NCI-H446 (cell line): ENCODE data around the gene SCO1.
"Not testable (repeated sequence)": the region's sequence is repeated elsewhere in the genome, so short reads cannot be mapped to it uniquely, and the experiment has no call there.

Experiments used
- DNase-seq, 2 experiments: peaks; one replicate each; lab custom pipeline; 2025; lab: John Stamatoyannopoulos, UW

SCO1 gene

DNA sequence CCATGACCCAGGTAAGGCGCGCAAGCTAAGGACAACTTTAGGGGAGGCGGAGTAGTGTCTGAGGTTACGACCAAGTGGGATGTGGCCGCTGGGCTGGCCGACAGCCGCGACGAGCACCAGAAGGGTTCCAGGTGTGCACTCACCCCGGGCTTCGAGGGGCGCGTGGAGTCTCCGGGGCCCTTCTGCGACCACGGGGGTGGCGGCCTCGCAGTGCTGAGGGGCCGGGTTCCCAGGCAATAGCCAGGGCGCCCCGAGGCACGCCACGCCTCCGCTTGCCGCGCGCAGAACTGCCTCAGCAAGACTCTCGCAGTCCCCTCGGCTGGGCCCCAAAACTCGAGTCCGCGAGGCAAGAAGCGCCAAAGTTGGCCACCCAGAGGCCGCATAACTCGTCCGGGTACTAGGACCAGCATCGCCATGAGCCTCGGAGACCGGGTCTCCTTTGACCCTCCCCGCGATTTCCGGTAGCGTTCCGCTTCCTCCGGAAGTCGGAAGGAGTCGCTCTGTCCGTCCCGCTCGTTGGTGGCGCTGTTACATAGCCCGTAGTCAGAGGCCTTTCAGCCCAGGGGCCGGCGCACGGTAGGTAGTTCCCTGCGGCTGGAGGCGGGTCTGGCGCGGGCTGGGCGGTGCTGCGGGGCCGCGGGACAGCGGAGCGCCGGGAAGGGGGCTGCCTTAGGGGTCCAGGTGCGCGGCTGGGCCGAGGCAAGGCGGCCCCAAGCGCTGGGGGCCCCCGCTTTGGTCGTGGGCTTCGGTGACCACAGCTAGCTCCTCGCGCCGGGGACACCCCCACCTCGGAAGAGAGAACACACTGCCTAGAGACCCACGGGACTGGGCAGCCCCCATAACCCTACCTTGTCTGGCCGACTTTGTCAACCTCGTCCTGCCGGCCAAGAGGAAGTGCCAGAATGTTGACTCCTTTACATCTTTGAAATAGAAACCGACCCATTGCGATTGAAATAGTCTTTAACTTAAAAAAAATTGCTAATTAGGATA lies at the start of gene SCO1, which contains the start of gene ADPRM:
SCO1 (minus strand) TSS at position 442 of the 990 bp plus-strand sequence; CDS start at position 416, 26 bp downstream.
ADPRM (plus strand) TSS at position 503 of the 990 bp plus-strand sequence. CDS start 7,333 bp downstream, outside the sequence.
- peak; percentile 73 to 79 for DNase-seq

GRCh38 chr17:10745231-10745630 lies 47.9 kb upstream of the SCO1 start:
- DNase-seq, result no peak

DNA sequence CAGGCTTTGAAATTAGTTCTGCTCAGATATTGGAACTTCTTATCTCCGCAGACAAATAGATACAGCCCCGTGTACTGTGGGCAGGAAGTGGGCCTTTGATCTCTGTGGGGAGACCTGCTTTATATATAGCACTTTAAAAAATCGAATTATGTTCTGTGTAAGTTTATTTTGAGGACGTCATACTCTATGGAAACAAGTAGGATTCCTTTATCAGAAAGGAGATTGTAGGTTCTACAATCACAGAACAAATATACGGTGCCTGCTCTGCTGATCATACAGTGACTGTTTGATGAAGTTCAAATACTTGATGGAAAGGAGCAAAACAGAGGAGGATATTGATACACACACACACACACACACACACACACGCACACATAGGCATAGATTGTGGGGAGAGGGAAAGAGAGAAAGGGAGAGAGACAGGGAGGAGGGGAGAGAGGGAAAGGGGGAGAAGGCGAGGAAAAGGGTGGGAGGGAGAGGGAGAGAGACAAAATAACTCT lies 47.2 kb upstream of the SCO1 start:
- DNase-seq, result no peak

DNA sequence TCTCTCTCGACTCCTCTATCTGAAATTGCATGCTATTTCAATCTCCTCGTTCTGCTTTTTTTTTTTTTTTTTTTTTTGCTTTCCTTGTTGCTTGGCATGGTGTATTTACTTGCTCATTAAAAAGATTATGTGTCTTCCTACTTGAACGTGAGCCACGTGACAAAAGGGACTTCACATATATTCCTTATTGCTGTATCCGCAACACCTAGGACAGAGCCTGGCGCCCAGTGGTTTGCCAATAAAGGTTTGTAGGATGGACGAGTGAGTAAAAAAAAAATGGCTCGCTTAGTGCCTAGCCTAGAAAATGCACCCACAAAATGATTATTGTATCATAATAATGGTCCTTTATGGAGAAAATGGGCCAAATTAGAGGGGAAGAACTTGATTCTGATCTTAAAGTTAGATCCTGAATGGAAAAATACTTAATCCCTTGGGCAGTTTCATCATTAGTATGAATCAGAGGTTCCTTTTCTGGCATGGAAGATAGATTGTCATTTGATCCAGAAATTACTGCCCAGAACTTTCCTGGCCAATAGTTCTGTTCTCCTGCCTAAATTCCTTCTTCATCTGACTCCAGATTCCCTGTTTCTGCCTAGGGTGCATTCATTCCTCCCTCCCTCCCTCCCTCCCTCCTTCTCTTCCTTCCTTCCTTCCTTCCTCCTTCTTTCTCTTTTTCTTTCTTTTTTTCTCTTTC lies 46.1 kb upstream of the SCO1 start:
- DNase-seq, result no peak

- DNase-seq, result no peak
Measured at GRCh38 chr17:10742431-10742830, 45.1 kb upstream of the SCO1 start.

DNA sequence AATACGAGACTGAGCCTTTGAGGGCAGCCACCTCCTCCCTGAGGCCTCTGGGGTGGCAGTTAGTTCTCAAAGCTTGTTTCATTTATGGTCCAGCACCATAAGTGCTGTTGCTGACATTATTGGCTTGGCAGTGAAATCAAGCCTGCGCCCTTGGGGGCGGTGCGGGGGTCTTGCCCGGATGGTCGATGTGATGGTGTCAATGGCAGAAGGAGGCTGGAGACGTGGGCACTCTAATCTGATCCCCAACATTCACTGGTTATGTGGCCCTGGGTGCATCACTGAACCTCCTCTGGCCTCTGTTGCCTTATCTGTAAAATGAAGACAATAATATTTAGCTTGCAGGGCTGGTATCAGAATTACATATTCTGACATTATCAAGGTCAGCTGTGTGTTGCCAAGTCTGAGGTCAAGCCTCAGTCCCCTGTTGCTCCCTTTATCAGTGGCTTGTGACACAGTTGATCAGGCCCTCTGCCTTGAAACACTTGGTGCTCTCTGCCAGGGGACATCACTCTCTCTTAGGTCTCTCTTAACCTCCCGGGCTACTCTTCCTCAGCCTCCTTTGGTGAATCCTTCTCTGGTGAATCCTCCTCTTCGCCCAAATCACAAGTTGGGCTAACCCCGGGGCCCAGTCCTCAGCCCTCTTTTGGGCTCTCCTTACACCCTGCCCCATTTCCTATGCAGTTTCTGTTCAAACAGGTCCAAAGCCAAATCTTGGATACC lies 44.2 kb upstream of the SCO1 start:
- no peak for DNase-seq

DNA sequence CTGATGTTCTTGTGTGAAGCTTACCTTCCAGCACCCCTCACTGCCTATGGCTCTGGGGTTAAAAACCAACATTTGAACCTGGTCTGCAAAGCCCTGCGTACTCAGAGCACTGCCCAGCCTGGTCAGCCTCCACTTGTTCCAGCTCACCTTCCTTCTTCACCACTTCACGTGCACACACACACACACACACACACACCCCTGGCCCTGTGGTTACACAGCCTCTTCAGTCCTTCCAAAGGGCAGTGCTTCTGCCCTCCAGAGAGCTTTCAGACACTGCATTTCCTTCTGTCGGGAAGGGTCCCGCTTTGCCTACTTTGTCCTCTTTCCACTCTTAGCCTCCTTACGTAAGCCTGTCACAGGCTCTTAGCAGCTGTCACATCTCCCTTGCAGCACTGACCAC lies 42.1 kb upstream of the SCO1 start:
- no peak for DNase-seq

- DNase-seq, result no peak
Measured at GRCh38 chr17:10738521-10739258, 41.4 kb upstream of the SCO1 start.

DNA sequence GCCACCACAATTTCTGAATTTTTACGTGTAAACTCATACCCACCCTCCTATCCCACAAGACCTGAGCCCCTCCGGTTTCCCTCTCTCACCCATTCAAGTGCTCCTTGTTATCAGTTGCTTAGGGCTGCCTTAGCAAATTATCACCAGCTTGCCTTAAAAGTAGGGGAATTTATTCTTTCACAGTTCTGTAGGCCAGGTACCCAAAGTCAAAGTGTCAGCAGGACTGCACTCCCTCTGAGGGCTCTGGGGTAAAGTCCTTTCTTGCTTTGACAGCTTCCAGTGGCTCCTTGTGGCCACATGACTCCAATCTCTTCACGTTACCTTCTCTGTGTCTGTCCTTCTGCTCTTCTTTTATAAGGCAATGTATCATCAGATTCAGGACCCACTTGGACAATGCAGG lies 40.4 kb upstream of the SCO1 start:
- DNase-seq, result no peak

GRCh38 chr17:10737168-10737622 lies 39.9 kb upstream of the SCO1 start:
- peak; percentile 2 to 35 for DNase-seq

GRCh38 chr17:10735821-10736220 lies 38.5 kb upstream of the SCO1 start:
- DNase-seq, result no peak

DNA sequence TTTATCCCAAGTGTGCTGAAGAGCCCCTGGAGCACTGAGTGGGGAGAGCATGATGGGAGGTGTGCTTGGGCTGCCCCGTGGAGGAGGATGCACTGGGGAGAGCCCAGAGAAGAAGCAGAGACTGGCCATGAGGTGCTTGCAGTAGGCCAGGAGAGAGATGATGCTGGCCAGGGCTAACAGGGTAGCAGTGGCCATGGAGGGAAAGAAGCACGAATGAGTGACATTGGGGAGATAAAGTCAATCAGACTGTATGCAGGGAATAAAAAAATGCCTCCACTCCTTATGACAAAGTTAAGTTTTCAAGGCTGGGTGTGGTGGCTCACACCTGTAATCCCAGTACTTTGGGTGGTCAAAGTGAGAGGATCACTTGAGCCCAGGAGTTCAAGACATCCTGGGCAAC lies 37.9 kb upstream of the SCO1 start:
- no peak for DNase-seq

DNA sequence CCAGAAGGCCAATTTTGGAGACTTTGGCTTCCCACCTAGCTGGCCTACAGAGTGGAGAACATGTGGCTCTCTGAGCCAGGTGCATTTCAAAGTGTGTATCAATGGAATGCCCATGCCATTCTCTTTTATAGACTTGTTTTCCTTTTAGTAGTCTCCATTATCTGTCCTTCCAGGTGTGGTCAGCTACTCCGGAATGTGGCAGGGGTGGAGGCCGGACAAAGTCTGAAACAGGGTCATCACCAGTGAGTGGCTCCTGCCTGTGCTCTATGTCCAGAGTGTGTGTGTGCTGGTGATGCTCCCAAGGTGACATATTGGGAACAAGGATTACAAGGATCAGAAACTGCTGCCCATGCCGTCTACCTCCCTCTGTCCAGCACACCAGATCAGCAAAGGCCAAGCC lies 36.3 kb upstream of the SCO1 start:
- DNase-seq, result no peak

- DNase-seq, result not testable (repeated sequence)
Measured at GRCh38 chr17:10732121-10732520, 34.8 kb upstream of the SCO1 start.

GRCh38 chr17:10731408-10731879 lies 34.1 kb upstream of the SCO1 start:
- DNase-seq, result no peak

DNA sequence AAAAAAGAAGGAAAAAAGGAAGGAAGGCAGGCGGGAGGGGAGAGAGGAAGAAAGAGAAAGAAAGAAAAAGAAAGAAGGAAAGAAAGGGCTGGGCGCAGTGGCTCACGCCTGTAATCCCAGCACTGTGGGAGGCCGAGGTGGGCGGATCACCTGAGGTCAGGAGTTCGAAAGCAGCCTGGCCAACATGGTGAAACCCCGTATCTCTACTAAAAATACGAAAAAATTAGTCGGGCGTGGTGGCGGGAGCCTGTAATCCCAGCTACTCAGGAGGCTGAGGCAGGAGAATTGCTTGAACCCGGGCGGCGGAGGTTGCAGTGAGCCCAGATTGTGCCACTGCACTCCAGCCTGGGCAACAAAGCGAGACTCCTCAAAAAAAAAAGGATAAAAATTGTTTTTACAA lies 32.9 kb upstream of the SCO1 start:
- not testable (repeated sequence) for DNase-seq

DNA sequence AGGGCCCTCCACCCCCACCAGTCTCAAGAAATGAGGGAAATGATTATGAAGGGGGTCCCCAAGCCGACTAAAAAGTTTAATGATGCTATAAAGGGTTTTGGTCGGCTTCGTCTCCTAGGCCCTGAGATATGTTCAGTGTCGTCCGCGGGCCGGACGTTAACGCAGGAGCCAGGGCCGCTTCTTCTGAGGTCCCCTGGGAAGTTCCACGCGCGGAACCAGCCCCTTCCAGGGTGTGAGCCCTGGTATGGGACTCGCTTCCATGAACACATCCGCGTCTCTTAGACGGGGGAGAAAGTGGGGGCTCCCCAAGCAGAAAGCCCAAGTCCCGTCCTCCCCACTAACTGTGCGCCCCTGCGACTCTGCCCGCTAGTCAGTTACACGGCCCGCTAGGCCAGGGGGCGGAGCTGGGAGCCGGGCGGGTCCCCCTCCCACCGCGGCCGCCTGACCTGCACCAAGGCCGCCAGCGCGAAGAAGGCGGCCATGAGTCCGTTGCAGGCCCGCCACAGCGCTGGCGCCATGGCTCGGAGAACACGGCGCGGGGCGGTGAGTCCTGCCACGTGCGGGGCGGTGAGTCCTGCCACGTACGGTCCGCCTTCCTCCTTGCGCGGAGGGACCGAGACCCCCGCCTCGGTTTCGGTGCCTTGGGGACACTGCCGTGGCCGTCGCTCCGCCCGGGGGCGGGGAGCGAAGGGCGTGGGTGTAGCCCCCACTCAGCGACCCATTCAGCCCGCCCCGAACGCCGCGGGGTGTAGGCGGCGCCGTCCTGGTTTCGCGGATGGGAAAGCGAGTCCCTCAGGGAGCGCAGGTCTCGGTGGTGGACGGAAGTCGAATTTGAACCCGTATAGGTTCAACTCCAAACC lies 32.2 kb upstream of the SCO1 start, which contains the start of gene TMEM220:
TMEM220 (minus strand) TSS at position 690 of the 860 bp plus-strand sequence; CDS start at position 518, 172 bp downstream.
- no peak for DNase-seq

- no peak for DNase-seq
Measured at GRCh38 chr17:10728331-10728892, 31.1 kb upstream of the SCO1 start.

- DNase-seq, result no peak
Measured at GRCh38 chr17:10727192-10727591, 29.9 kb upstream of the SCO1 start.

GRCh38 chr17:10726196-10726595 lies 28.9 kb upstream of the SCO1 start:
- no peak for DNase-seq
